ENCODE results near the gene SHISA9. TPM values are rescaled to one million over a fixed set of nuclear protein-coding genes. Genes with fewer than 3 reads are reported as not detected.

Gene SHISA9
- total and polyA plus RNA-seq, 2 donors (not counting 1 experiment from before 2014, with no cell fraction given), result 0.03 to 0.07 TPM

- CTCF ChIA-PET, result no interaction called here
- Mint-ChIP-seq H3K27ac (no peak overlapping the region), H3K4me1 (no peaks in the 10 kb centered on the region), H3K27me3 (peaks cover 12% of the 10 kb centered on the region), H3K4me3 (no peak overlapping the region), H3K9me3 (ENCODE audit: insufficient read depth) (peaks cover 7% of the 10 kb centered on the region)
- Histone ChIP-seq H3K36me3 (replicated peaks in 1 of 2; ENCODE audit: control extremely low read depth in 1 of 2, control insufficient read depth in 1 of 2, extremely low read depth in 1 of 2, insufficient read depth in 2 of 2, low read length in 1 of 2) (no peaks in the 10 kb centered on the region), H2AFZ (ENCODE audit: insufficient read depth, low read depth, low read length, poor library complexity, severe bottlenecking) (no peak overlapping the region), H3K27me3 (replicated peaks in 1 of 4; ENCODE audit: control extremely low read depth in 1 of 4, control insufficient read depth in 3 of 4, insufficient read depth in 4 of 4, low read length in 3 of 4) (no peaks in the 10 kb centered on the region), H3K79me2 (ENCODE audit: control insufficient read depth, insufficient read depth, low read length) (no peaks in the 10 kb centered on the region), H3K4me3 (ENCODE audit: control extremely low read depth in 1 of 5, extremely low read depth in 1 of 5, insufficient read depth in 1 of 5, low read depth in 2 of 5, low read length in 4 of 5) (no peak overlapping the region), H3K4me2 (replicated peaks; ENCODE audit: low read depth, low read length, poor library complexity, severe bottlenecking) (no peak overlapping the region), H3K4me1 (ENCODE audit: control insufficient read depth in 2 of 2, insufficient read depth in 2 of 2, low read length in 2 of 2) (no peaks in the 10 kb centered on the region), H3K9ac (ENCODE audit: low read length) (no peak overlapping the region), H4K20me1 (ENCODE audit: control insufficient read depth, insufficient read depth, low read length, poor library complexity, severe bottlenecking) (no peaks in the 10 kb centered on the region), H3K27ac (ENCODE audit: low read length in 2 of 2) (no peak overlapping the region), H3K9me3 (ENCODE audit: control extremely low read depth in 1 of 3, control insufficient read depth in 2 of 3, insufficient read depth in 1 of 3, low read length in 2 of 3) (peaks cover 0 to 7% (median 0%) of the 10 kb centered on the region in 3 donors)
- intact Hi-C loops (cut with micrococcal nuclease), result no loop called here
- ATAC-seq (ENCODE audit: low read depth) (no peak), DNase-seq (no peak)
- POLR2A ChIA-PET, result no interaction called here
- 94% methylated on average over 4 of the region's 4 CpGs for WGBS (ENCODE audit: insufficient coverage)
- no peak for TF ChIP-seq CTCF (IDR thresholded peaks at IDR 0.05)
- TF ChIP-seq EZH2 (IDR thresholded peaks at IDR 0.05; ENCODE audit: borderline replicate concordance, insufficient read depth, low read depth, low read length, poor library complexity, severe bottlenecking), result no peak
These were observed 363.6 kb downstream of the SHISA9 start for GRCh38 chr16:13264749-13265552.

- intact Hi-C loops (cut with micrococcal nuclease), result no loop called here
- H3K4me3 ChIP-seq (ENCODE audit: control extremely low read depth in 1 of 5, extremely low read depth in 1 of 5, insufficient read depth in 1 of 5, low read depth in 2 of 5, low read length in 4 of 5), result no peak overlapping the region
- H3K27ac Mint-ChIP-seq, result no peak overlapping the region
- DNase-seq (no peak), ATAC-seq (ENCODE audit: low read depth) (no peak)
- ChIA-PET CTCF (no interaction called here), POLR2A (no interaction called here)
- H4K20me1 ChIP-seq (ENCODE audit: control insufficient read depth, insufficient read depth, low read length, poor library complexity, severe bottlenecking), result no peaks in the 10 kb centered on the region
- H3K4me3 Mint-ChIP-seq, result no peak overlapping the region
- no peaks in the 10 kb centered on the region for H3K36me3 ChIP-seq (replicated peaks in 1 of 2; ENCODE audit: control extremely low read depth in 1 of 2, control insufficient read depth in 1 of 2, extremely low read depth in 1 of 2, insufficient read depth in 2 of 2, low read length in 1 of 2)
- H2AFZ ChIP-seq (ENCODE audit: insufficient read depth, low read depth, low read length, poor library complexity, severe bottlenecking), result no peak overlapping the region
- no CpG with 5 or more reads among the region's 1 CpG for WGBS (ENCODE audit: insufficient coverage)
- H3K4me1 ChIP-seq (ENCODE audit: control insufficient read depth in 2 of 2, insufficient read depth in 2 of 2, low read length in 2 of 2), result no peaks in the 10 kb centered on the region
- TF ChIP-seq EZH2 (IDR thresholded peaks at IDR 0.05; ENCODE audit: borderline replicate concordance, insufficient read depth, low read depth, low read length, poor library complexity, severe bottlenecking) (no peak), CTCF (IDR thresholded peaks at IDR 0.05) (no peak)
- H3K4me2 ChIP-seq (replicated peaks; ENCODE audit: low read depth, low read length, poor library complexity, severe bottlenecking), result no peak overlapping the region
- no peaks in the 10 kb centered on the region for H3K79me2 ChIP-seq (ENCODE audit: control insufficient read depth, insufficient read depth, low read length)
- H3K9ac ChIP-seq (ENCODE audit: low read length), result no peak overlapping the region
- H3K9me3 ChIP-seq (ENCODE audit: control extremely low read depth in 1 of 3, control insufficient read depth in 2 of 3, insufficient read depth in 1 of 3, low read length in 2 of 3), result no peaks in the 10 kb centered on the region
- H3K4me1 Mint-ChIP-seq, result no peaks in the 10 kb centered on the region
- no peaks in the 10 kb centered on the region for H3K27me3 ChIP-seq (replicated peaks in 1 of 4; ENCODE audit: control extremely low read depth in 1 of 4, control insufficient read depth in 3 of 4, insufficient read depth in 4 of 4, low read length in 3 of 4)
- H3K9me3 Mint-ChIP-seq (ENCODE audit: insufficient read depth), result no peaks in the 10 kb centered on the region
- H3K27ac ChIP-seq (ENCODE audit: low read length in 2 of 2), result no peak overlapping the region
- H3K27me3 Mint-ChIP-seq, result peaks cover 12% of the 10 kb centered on the region
These were observed 368.0 kb downstream of the SHISA9 start for GRCh38 chr16:13269359-13269758.
